Panc1 (cell line): ENCODE results near the gene YIPF1. TPM values are rescaled to one million over a fixed set of nuclear protein-coding genes. Genes with fewer than 3 reads are reported as not detected.

Source experiments
- ATAC-seq: fragments of 200-7000 bp; cut with Tn5 transposase; 2 replicates; pipeline ENCODE4 v1.9.1; 2020; ENCODE audit warnings: mild to moderate bottlenecking, moderate library complexity
- BruUV-seq: library from RNA; stranded (reverse); fragments of 400-500 nt; replicated peaks from 2 replicates; lab custom pipeline; 2021; lab: Mats Ljungman, UMichigan
- CTCF ChIA-PET: fragments of 300-600 bp; sonication (Branson Sonifier 250); formaldehyde crosslinking; loops from one replicate; lab custom pipeline; 2022; ENCODE audit warnings: antibody characterized with exemption; lab: Charles Lee
- POLR2A ChIA-PET: fragments of 300-600 bp; sonication (Branson Sonifier 250); formaldehyde crosslinking; loops from one replicate; lab custom pipeline; 2022; ENCODE audit warnings: antibody characterized with exemption; lab: Charles Lee
- DNase-seq: peaks from one replicate; pipeline ENCODE4 v3.0.0-alpha.2; 2010; ENCODE audit warnings: low read depth, low spot score
- H3K27ac ChIP-seq: 2 replicates; pipeline ENCODE4 v1.5.1; 2011; ENCODE audit warnings: mild to moderate bottlenecking, low read length, inconsistent platforms
- H3K27me3 ChIP-seq: fragments of 200-500 bp; sonication (Bioruptor generic); 2 replicates; pipeline ENCODE4 v1.6.0; 2014; ENCODE audit warnings: low read length, inconsistent platforms; ENCODE audit not compliant: control insufficient read depth, insufficient read depth
- H3K36me3 ChIP-seq: fragments of 200-500 bp; sonication (Bioruptor generic); 2 replicates; pipeline ENCODE4 v1.5.1; 2014; ENCODE audit warnings: inconsistent platforms, mild to moderate bottlenecking, low read length, moderate library complexity; ENCODE audit not compliant: control insufficient read depth, insufficient read depth
- H3K4me1 ChIP-seq: 2 replicates; pipeline ENCODE4 v1.5.1; 2011; ENCODE audit warnings: inconsistent platforms, mild to moderate bottlenecking, low read length, moderate library complexity; ENCODE audit not compliant: control insufficient read depth, insufficient read depth
- H3K4me3 ChIP-seq, 2 experiments: 2 replicates each; pipeline ENCODE4 v1.5.1; 2011 to 2012; ENCODE audit warnings: low read depth in 2 of 2, low read length in 2 of 2, mild to moderate bottlenecking in 2 of 2, inconsistent platforms in 1 of 2, moderate library complexity in 1 of 2
- H3K9me3 ChIP-seq: fragments of 200-500 bp; sonication (Bioruptor generic); 2 replicates; pipeline ENCODE4 v1.5.1; 2014; ENCODE audit warnings: low read depth, mild to moderate bottlenecking, inconsistent platforms, low read length, moderate library complexity; ENCODE audit not compliant: control insufficient read depth, insufficient read depth
- CTCF ChIP-seq: fragments of 450-650 bp; IDR thresholded peaks from 2 replicates; pipeline ENCODE4 v1.5.1; 2017; ENCODE audit warnings: mild to moderate bottlenecking
- POLR2AphosphoS5 ChIP-seq: IDR thresholded peaks from 2 replicates; pipeline ENCODE4 v1.6.1; 2012; ENCODE audit warnings: mild to moderate bottlenecking, low read depth, low read length, moderate library complexity
- REST ChIP-seq, 2 experiments: IDR thresholded peaks; 2 replicates each; pipeline ENCODE4 v1.6.1; 2011 to 2012; ENCODE audit warnings: low read depth in 2 of 2, control low read depth in 1 of 2, low read length in 1 of 2, mild to moderate bottlenecking in 1 of 2, moderate library complexity in 1 of 2; ENCODE audit not compliant: insufficient read depth in 1 of 2
- SIN3A ChIP-seq: IDR thresholded peaks from 2 replicates; pipeline ENCODE4 v1.6.1; 2012; ENCODE audit warnings: low read depth, mild to moderate bottlenecking, low read length, moderate library complexity, borderline replicate concordance; ENCODE audit not compliant: insufficient read depth
- TCF7L2 ChIP-seq: IDR thresholded peaks from 2 replicates; pipeline ENCODE4 v1.6.1; 2011; ENCODE audit warnings: mild to moderate bottlenecking, low read depth, low read length, inconsistent platforms
- in situ Hi-C: cut with HindIII; loops from 2 replicates; pipeline ENCODE4 v1.10.0; 2016; ENCODE audit warnings: low sequenced_read_pairs, low pct_unique_long_range_greater_than_20kb
- intact Hi-C: fragments of 100-400 bp; cut with micrococcal nuclease; formaldehyde crosslinking; loops from one replicate; pipeline ENCODE4 v1.10.0; 2022; ENCODE audit not compliant: unreplicated experiment
- total RNA-seq: library from RNA; stranded (reverse); gene quantifications from one replicate; pipeline ENCODE4 v1.2.1, GENCODE V29; 2021; ENCODE audit not compliant: unreplicated experiment

YIPF1 gene
- total RNA-seq, 1 experiment from 2014 or later = 21.4 TPM

GRCh38 chr1:53837924-53838653 is 51.5 kb downstream of the YIPF1 start, which contains the start of gene NDC1:
TSS of gene NDC1 (minus strand) at chr1:53838296. CDS start at chr1:53838261, 35 bp downstream.
- ATAC-seq = peak; percentile 97
- H3K27me3 ChIP-seq = no peaks in the 10 kb centered on the region
- DNase-seq = peak; percentile 93
- BruUV-seq = no TSS peak
- POLR2A ChIA-PET = interaction anchor here (0.6 kb wide), 2 partner anchors 41 to 51 kb away, joined by 4 to 8 read pairs; no protein-coding TSS in a partner anchor
- intact Hi-C loops (no loop called here), in situ Hi-C loops (no loop called here)
- no peaks in the 10 kb centered on the region; the same call in 1 of the 2 replicates for H3K36me3 ChIP-seq
- TF ChIP-seq SIN3A = no peak
- TF ChIP-seq POLR2AphosphoS5 = peak; percentile 64
- peak; percentile 98 for TF ChIP-seq TCF7L2
- peak within 1 kb of the TSS; percentile 89 to 99 for H3K4me3 ChIP-seq
- peak within 1 kb of the TSS; percentile 93 for H3K27ac ChIP-seq
- no peaks in the 10 kb centered on the region for H3K9me3 ChIP-seq
- H3K4me1 ChIP-seq = peaks cover 16% of the 10 kb centered on the region; the same call in 1 of the 2 replicates
- CTCF ChIA-PET = interaction anchor here (0.9 to 1.0 kb wide), 2 partner anchors 23 to 40 kb away, joined by 3 read pairs; no protein-coding TSS in a partner anchor

GRCh38 chr1:53837646-53837923 is 52.0 kb downstream of the YIPF1 start:
- Histone ChIP-seq H3K4me1 (peaks cover 16% of the 10 kb centered on the region; the same call in 1 of the 2 replicates), H3K27me3 (no peaks in the 10 kb centered on the region), H3K4me3 (peak overlapping the region; percentile 89 to 99), H3K9me3 (no peaks in the 10 kb centered on the region), H3K36me3 (no peaks in the 10 kb centered on the region; the same call in 1 of the 2 replicates), H3K27ac (peak overlapping the region; percentile 93)
- TF ChIP-seq CTCF = no peak
- TF ChIP-seq TCF7L2 = no peak
- TF ChIP-seq SIN3A = no peak
- TF ChIP-seq REST (IDR thresholded peaks at IDR 0.05; ENCODE audit: insufficient read depth in 1 of 2, low read depth in 2 of 2, low read length in 1 of 2) = no peak
- TF ChIP-seq POLR2AphosphoS5 = no peak
- TSS peak; percentile 93 for BruUV-seq
- no peak for ATAC-seq
- ChIA-PET CTCF (interaction anchor here (0.9 kb wide), 1 partner anchor 23 kb away, joined by 3 read pairs; no protein-coding TSS in a partner anchor), POLR2A (interaction anchor here (0.6 kb wide), 1 partner anchor 96 kb away, joined by 10 read pairs; no protein-coding TSS in a partner anchor)
- intact Hi-C loops (no loop called here), in situ Hi-C loops (no loop called here)
- DNase-seq = no peak
